Urothelium cell line (cell line): ENCODE data around the gene PFKFB3.
A peak's percentile ranks its signal among the peaks of the same experiment; 100 is the strongest.
"Not testable (repeated sequence)": the region's sequence is repeated elsewhere in the genome, so short reads cannot be mapped to it uniquely, and the experiment has no call there.

Experiments
- DNase-seq: peaks from one replicate; pipeline ENCODE4 v3.0.0; 2011; ENCODE audit warnings: low spot score, mixed read lengths
- FAIRE-seq: peaks from 2 replicates; lab custom pipeline; 2011; peaks lifted over from hg19 to GRCh38; lab: Jason Lieb, UNC

The PFKFB3 gene

DNA sequence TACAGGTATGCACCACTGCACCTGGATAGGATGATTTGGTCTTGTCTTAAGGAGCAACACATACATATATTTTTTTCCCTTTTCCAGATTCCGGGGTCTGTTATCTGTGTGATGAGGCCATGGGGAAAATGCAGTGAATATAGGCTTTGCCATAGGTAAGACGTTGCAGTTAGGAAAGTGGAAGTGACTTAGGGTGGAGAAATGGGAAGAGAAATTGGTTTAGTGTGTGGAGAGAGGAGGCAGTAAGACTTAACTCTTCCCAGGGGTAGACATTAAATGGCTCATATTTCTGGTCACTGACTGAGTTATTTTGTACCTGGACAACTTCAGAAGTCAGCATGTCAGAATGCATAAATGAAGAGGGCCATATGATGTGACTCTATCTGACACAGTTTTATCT lies 66.7 kb downstream of the PFKFB3 start:
- DNase-seq: no peak
- FAIRE-seq: no peak

- no peak for FAIRE-seq
- no peak for DNase-seq
These were observed 67.5 kb downstream of the PFKFB3 start for GRCh38 chr10:6269953-6270867.

DNA sequence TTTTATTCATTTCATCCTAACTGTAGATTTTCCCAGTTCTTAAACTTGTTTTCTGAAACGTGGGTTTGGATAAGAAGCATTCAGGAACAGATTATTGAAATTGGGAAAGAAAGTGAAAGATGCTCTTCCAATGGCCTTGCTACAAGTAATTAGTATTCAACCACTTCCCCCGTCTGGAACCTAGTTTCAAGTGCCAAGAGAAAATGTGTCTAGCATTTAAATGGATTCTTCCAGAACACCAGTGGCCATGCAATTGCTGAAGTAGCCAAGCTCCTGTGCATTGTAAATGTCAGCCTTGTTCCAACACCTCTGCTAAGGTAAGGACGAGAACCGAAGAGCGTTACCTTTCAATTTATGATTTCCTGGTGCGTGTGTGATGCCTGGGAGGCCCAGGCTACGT lies 68.2 kb downstream of the PFKFB3 start:
- no peak for DNase-seq
- no peak for FAIRE-seq

DNA sequence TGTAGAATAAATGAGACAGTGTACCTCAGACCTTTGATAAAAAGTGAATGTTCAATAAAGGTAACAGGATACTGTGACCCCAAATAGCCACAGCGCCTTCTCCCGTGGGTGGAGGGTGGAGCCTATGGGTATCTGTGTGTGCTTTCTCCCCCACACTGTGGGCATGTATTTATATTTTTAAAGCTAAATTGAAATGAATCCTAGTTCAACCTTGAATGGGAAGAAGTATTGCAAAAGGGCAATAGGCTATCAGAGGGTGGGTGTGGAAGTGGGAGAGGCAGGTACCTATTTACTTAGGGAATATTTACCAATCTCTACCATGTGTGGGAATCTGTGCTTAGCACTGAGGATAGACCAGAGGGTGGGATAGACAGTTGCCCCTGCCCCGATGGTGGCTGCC lies 68.9 kb downstream of the PFKFB3 start:
- FAIRE-seq: no peak
- no peak for DNase-seq

GRCh38 chr10:6272126-6272525 lies 69.4 kb downstream of the PFKFB3 start:
- DNase-seq (no peak), FAIRE-seq (no peak)

DNA sequence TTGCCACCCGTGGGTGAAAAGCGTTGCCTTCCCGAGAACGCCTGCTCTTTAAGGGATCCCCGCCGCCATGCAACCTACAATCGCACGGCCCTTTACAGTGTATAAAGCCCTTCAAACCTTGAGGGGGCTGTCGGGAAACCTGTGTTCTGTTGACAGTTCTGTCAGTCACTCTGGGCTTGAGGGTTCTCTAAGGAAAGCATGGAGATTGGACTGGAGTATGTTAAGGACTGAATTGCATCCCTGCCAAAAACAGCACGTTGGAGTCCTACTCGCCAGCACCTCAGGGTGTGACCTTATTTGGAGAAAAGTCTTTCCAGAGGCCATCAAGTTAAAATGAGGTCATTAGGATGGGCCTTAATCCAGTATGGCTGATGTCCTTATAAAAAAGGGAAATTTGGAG lies 70.6 kb downstream of the PFKFB3 start:
- no peak for FAIRE-seq

GRCh38 chr10:6274040-6274439 lies 71.3 kb downstream of the PFKFB3 start:
- no peak for FAIRE-seq
- DNase-seq: no peak

More for the DNA sequence above, 70.6 kb downstream of the PFKFB3 start:
- no peak for DNase-seq

DNA sequence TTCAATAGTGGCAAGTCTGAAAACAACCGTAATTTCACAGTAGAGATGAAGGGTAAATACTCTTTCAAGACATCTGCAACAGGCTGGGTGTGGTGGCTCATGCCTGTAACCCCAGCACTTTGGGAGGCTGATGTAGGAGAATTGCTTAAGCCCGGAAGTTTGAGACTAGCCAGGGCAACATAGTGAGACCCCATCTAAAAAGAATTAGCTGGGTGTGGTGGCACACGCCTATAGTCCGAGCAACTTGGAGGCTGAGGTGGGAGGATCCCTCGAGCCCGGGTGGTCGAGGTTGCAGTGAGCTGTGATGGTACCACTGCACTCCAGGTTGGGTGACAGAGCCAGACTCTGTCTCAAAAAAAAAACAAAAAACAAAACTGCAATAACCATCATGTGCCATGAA lies 71.8 kb downstream of the PFKFB3 start:
- FAIRE-seq (no peak), DNase-seq (no peak)

- DNase-seq (peak; percentile 96), FAIRE-seq (peak; percentile 83)
These were observed 72.6 kb downstream of the PFKFB3 start for GRCh38 chr10:6275022-6275997.

- DNase-seq: no peak
- FAIRE-seq: no peak
These were observed 73.6 kb downstream of the PFKFB3 start for GRCh38 chr10:6276356-6276755.

DNA sequence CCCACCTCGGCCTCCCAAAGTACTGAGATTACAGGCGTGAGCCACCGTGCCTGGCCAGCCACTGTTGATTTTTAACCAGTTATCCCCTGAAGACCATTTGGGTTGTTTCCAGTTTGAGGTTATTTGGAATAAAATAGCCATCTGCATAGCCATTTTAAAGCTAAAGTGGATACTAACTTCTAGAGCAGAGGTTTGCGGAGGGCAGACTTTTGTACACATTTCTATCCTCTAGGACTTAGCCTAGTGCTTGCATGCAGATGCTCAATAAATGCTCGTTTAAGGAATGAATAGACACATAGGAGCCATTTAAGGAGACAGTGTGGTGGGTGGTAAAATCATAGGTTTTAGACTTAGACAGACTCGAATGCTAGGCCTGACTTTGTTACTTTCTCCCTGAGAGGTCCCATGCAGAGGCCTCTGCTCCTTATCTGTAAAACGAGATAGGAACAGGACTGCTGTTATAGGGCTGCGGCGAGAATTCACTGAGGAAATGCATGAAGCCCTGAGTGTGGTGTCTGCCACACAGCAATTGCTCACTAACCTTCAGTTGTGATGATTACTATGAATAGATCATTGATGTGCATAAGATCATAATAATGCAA lies 75.9 kb downstream of the PFKFB3 start:
- FAIRE-seq: no peak

DNA sequence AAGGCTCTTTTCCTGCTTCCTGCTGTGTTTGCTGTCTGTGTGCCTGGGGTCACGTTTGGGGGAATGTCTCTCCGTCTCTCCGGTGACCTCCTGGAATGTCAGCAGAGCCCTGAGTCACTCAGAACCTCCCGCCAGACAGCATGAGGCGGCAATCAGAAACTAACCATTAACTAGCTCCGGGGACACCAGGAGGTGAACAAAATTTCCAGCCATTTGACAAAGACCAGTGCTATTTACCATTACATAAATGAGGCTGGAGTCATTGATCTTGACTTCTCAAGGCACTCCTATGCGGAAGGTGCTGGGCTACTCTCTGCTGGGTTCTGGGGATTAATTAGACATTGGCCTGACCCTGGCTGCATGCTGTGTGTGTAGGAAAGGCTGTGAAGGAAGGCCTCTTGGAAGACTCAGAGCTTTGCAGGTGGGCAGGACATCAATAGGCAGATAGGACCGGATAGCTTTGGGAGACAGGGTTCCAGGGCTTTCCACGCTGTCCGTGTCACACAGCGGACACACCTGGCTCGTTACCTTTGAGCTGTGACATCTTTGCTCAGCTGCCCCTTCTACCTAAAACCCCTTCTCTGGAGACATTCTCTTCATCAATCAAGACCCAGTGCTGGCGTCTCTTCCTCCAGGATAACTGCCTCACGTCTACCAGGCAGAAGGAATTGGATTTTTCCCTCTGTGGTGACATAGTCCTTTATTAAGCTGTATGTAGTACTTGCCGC lies 77.0 kb downstream of the PFKFB3 start:
- no peak for FAIRE-seq

More for the DNA sequence above, 75.9 kb downstream of the PFKFB3 start:
- no peak for DNase-seq

DNA sequence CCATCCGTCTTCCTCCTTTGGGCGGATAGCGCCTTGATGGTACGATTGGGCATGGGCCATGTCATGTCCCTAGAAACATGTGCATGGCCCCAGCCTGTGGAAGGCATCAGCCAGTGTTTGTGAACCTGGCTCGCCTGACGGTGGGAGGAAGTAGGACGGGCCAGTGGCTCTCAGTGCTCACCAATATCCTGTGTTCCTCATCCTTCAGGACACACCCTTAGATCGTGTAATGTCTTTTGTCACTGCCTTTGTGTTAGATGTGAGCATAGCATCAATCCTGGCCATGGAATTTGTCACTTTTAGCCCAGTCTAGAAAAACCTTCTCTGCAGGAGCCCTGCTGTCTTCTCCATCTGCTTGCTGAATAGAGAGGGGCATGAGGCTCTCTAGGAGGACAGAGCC lies 77.6 kb downstream of the PFKFB3 start:
- FAIRE-seq (no peak), DNase-seq (no peak)

More for the DNA sequence above, 77.0 kb downstream of the PFKFB3 start:
- DNase-seq: peak; percentile 51

GRCh38 chr10:6282454-6282958 lies 79.8 kb downstream of the PFKFB3 start:
- DNase-seq (no peak), FAIRE-seq (no peak)

DNA sequence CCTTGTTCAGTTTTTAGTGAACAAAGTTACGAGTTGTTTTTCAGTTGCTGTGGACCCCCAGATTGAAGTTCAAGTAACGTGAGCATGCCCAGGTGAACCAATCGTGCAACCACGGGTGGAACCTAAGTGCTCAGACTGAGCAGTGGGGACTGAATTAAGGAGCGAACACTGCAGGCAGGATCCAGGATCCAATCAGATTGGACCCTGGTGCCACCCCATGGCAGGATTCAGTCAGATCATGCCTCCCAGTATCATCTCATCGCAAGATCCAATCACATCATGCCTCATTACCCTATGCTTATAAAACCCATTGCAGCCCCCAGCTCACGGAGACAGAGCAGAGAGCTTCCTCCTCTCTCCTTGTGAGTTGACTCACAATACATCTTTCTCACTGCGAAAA lies 80.9 kb downstream of the PFKFB3 start:
- DNase-seq (no peak), FAIRE-seq (no peak)

DNA sequence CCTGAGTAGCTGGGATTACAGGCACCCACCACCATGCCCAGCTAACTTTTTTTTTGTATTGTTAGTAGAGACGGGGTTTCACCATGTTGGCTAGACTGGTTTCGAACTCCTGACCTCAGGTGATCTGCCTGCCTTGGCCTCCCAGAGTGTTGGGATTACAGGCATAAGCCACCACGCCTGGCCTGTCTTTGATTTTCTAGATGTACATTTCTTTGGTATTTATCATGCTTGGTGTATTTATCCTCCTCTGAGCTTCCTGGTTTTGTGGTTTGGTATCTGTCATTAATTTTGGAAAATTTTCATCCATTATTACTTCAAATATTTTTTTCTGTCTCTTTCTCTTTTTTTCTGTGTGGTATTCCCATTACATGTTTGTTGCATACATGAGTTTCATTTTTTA lies 87.9 kb downstream of the PFKFB3 start:
- not testable (repeated sequence) for DNase-seq, FAIRE-seq

- no peak for DNase-seq
- no peak for FAIRE-seq
These were observed 90.0 kb downstream of the PFKFB3 start for GRCh38 chr10:6292741-6293151.

GRCh38 chr10:6296425-6296824 lies 93.7 kb downstream of the PFKFB3 start:
- not testable (repeated sequence) for FAIRE-seq, DNase-seq

- DNase-seq (no peak), FAIRE-seq (no peak)
These were observed 94.1 kb downstream of the PFKFB3 start for GRCh38 chr10:6296828-6297251.

GRCh38 chr10:6297522-6297921 lies 94.8 kb downstream of the PFKFB3 start:
- DNase-seq (no peak), FAIRE-seq (no peak)
